ENCODE data around the gene ACTL10.

The ACTL10 gene

GRCh38 chr20:33664762-33665144 is 2.0 kb upstream of the ACTL10 start:
- DNase-seq, result no peak

- no peak for DNase-seq
Measured at GRCh38 chr20:33667245-33667675, 517 bp downstream of the ACTL10 start.

- peak in 1 of 2 experiments; percentile 49 for DNase-seq
Measured at GRCh38 chr20:33667676-33668465, 1.1 kb downstream of the ACTL10 start.

GRCh38 chr20:33668466-33669155 is 1.9 kb downstream of the ACTL10 start:
- DNase-seq, result no peak

- DNase-seq, result no peak
Measured at GRCh38 chr20:33669224-33669623, 2.5 kb downstream of the ACTL10 start.

GRCh38 chr20:33669873-33670640 is 3.3 kb downstream of the ACTL10 start:
- no peak for DNase-seq

GRCh38 chr20:33670715-33671499 is 4.2 kb downstream of the ACTL10 start:
- no peak for DNase-seq

- peak; percentile 41 to 49 for DNase-seq
Measured at GRCh38 chr20:33671573-33672288, 5.0 kb downstream of the ACTL10 start.

GRCh38 chr20:33672426-33673113 is 5.8 kb downstream of the ACTL10 start:
- DNase-seq, result peak; percentile 68 to 79

- DNase-seq, result no peak
Measured at GRCh38 chr20:33673114-33673409, 6.3 kb downstream of the ACTL10 start.

- no peak for DNase-seq
Measured at GRCh38 chr20:33673410-33674293, 6.9 kb downstream of the ACTL10 start.

- peak; percentile 87 to 90 for DNase-seq
Measured at GRCh38 chr20:33674294-33675135, 7.8 kb downstream of the ACTL10 start, which contains the start of gene NECAB3. NECAB3 (minus strand) TSS chr20:33674428; CDS start chr20:33674352, 76 bp downstream.

- peak in 1 of 2 experiments; percentile 73 for DNase-seq
Measured at GRCh38 chr20:33675136-33675959, 8.6 kb downstream of the ACTL10 start.

GRCh38 chr20:33676121-33676520 is 9.4 kb downstream of the ACTL10 start:
- no peak for DNase-seq

- no peak for DNase-seq
Measured at GRCh38 chr20:33676652-33677645, 10.2 kb downstream of the ACTL10 start.

GRCh38 chr20:33677991-33678702 is 11.4 kb downstream of the ACTL10 start:
- no peak for DNase-seq

Data from NCI-H524 (cell line).